ENCODE results near the gene MRPL51.

Gene MRPL51

GRCh38 chr12:6492838-6493496, at the start of gene MRPL51:
MRPL51 (minus strand) TSS chr12:6493262; CDS start chr12:6493136, 126 bp downstream.
- DNase-seq (ENCODE audit: low read depth) = peak; percentile 97
- H3K4me3 ChIP-seq (ENCODE audit: low read depth, low read length) = peak within 1 kb of the TSS; percentile 87
- no peak for TF ChIP-seq CTCF (conservative IDR thresholded peaks at IDR 0.05; ENCODE audit: low read depth, low read length)

- no peak for DNase-seq (ENCODE audit: low read depth)
- no peak for TF ChIP-seq CTCF (conservative IDR thresholded peaks at IDR 0.05; ENCODE audit: low read depth, low read length)
- no peak overlapping the region for H3K4me3 ChIP-seq (ENCODE audit: low read depth, low read length)
These were observed 49.3 kb upstream of the MRPL51 start for GRCh38 chr12:6542209-6543009.

- no peak for DNase-seq (ENCODE audit: low read depth)
- no peak overlapping the region for H3K4me3 ChIP-seq (ENCODE audit: low read depth, low read length)
- no peak for TF ChIP-seq CTCF (conservative IDR thresholded peaks at IDR 0.05; ENCODE audit: low read depth, low read length)
These were observed 48.5 kb upstream of the MRPL51 start for GRCh38 chr12:6541371-6542165.

- peak; percentile 90 for DNase-seq (ENCODE audit: low read depth)
- H3K4me3 ChIP-seq (ENCODE audit: low read depth, low read length) = peak overlapping the region; percentile 14
These were observed 47.3 kb upstream of the MRPL51 start for GRCh38 chr12:6540181-6540877.

GRCh38 chr12:6539707-6540134, 46.7 kb upstream of the MRPL51 start:
- H3K4me3 ChIP-seq (ENCODE audit: low read depth, low read length) = no peak overlapping the region
- DNase-seq (ENCODE audit: low read depth) = no peak
- no peak for TF ChIP-seq CTCF (conservative IDR thresholded peaks at IDR 0.05; ENCODE audit: low read depth, low read length)

More at GRCh38 chr12:6540181-6540877, 47.3 kb upstream of the MRPL51 start:
- TF ChIP-seq CTCF (conservative IDR thresholded peaks at IDR 0.05; ENCODE audit: low read depth, low read length) = no peak

GRCh38 chr12:6539314-6539682, 46.2 kb upstream of the MRPL51 start:
- no peak for DNase-seq (ENCODE audit: low read depth)
- no peak overlapping the region for H3K4me3 ChIP-seq (ENCODE audit: low read depth, low read length)
- TF ChIP-seq CTCF (conservative IDR thresholded peaks at IDR 0.05; ENCODE audit: low read depth, low read length) = no peak

Data from choroid plexus epithelial cell (primary cell).